ENCODE results near the gene CACUL1.

Gene CACUL1

GRCh38 chr10:118635674-118636402 is 118.9 kb downstream of the CACUL1 start:
- no peak for DNase-seq (ENCODE audit: low read depth)

GRCh38 chr10:118633786-118634185 is 121.0 kb downstream of the CACUL1 start:
- DNase-seq (ENCODE audit: low read depth), result no peak

GRCh38 chr10:118629211-118629610 is 125.6 kb downstream of the CACUL1 start:
- no peak for DNase-seq (ENCODE audit: low read depth)

- no peak for DNase-seq (ENCODE audit: low read depth)
Measured at GRCh38 chr10:118628397-118628796, 126.4 kb downstream of the CACUL1 start.

- DNase-seq (ENCODE audit: low read depth), result no peak
Measured at GRCh38 chr10:118626953-118627352, 127.8 kb downstream of the CACUL1 start.
